K562 (cell line): ENCODE measurements around the gene TBL1X. TPM values are rescaled to one million over a fixed set of nuclear protein-coding genes. Genes with fewer than 3 reads are reported as not detected.

Experiments
- ATAC-seq: fragments of 200-7000 bp; cut with Tn5 transposase; 3 replicates; pipeline ENCODE4 v1.9.1; 2020; ENCODE audit warnings: moderate library complexity
- BruUV-seq: library from RNA; stranded (reverse); fragments of 400-500 nt; replicated peaks from 2 replicates; lab custom pipeline; 2021; lab: Mats Ljungman, UMichigan
- CTCF ChIA-PET: fragments of 300-600 bp; formaldehyde crosslinking; extraction: SDS; loops from one replicate; lab custom pipeline; 2021; ENCODE audit warnings: low intra/inter-chr PET ratio; lab: Yijun Ruan, JAX
- POLR2A ChIA-PET: fragments of 300-600, 350-650 bp; sonication (Branson Sonifier 250); formaldehyde crosslinking; extraction: SDS; loops from one replicate; lab custom pipeline; 2021; ENCODE audit warnings: antibody characterized with exemption, inconsistent platforms; lab: Yijun Ruan, JAX
- DNase-seq, 4 experiments: peaks; one replicate each; pipeline versions ENCODE4 v3.0.0 to v3.0.0-alpha.2; 2011 to 2018; ENCODE audit warnings: low spot score in 3 of 4, mixed read lengths in 3 of 4; ENCODE audit errors: extremely low read depth in 1 of 4
- FAIRE-seq: peaks from 2 replicates; lab custom pipeline; 2011; peaks lifted over from hg19 to GRCh38; lab: Jason Lieb, UNC
- H2AFZ ChIP-seq: 2 replicates; pipeline ENCODE4 v1.6.0; 2011; ENCODE audit warnings: low read depth, low read length, control low read depth, inconsistent platforms
- H3K27ac ChIP-seq: fragments of 200-600 bp; 3 replicates; pipeline ENCODE4 v1.8.0; 2011; ENCODE audit warnings: low read depth, mild to moderate bottlenecking, control low read depth, inconsistent platforms, low read length, moderate library complexity, mixed read lengths; ENCODE audit errors: extremely low read depth
- H3K27me3 ChIP-seq, 2 experiments: fragments of 300-600 bp in 1 of 2; 2 replicates in 1 of 2; 3 replicates in 1 of 2; pipeline versions ENCODE4 v1.6.0 to v1.8.0; 2011; ENCODE audit warnings: inconsistent platforms in 2 of 2, low read length in 2 of 2, mild to moderate bottlenecking in 1 of 2, mixed read lengths in 1 of 2, moderate library complexity in 1 of 2; ENCODE audit not compliant: control insufficient read depth in 2 of 2, insufficient read depth in 2 of 2
- H3K36me3 ChIP-seq: fragments of 300-600 bp; 3 replicates; pipeline ENCODE4 v1.8.0; 2011; ENCODE audit warnings: mild to moderate bottlenecking, low read length, inconsistent platforms; ENCODE audit not compliant: control insufficient read depth, insufficient read depth
- H3K4me1 ChIP-seq, 2 experiments: fragments of 200-600 bp in 1 of 2; replicated peaks in 1 of 2; 2 replicates in 1 of 2; 3 replicates in 1 of 2; pipeline versions ENCODE4 v1.5.1 to v1.8.0; 2011; ENCODE audit warnings: inconsistent platforms in 2 of 2, low read length in 2 of 2, mild to moderate bottlenecking in 1 of 2, mixed read lengths in 1 of 2, moderate library complexity in 1 of 2; ENCODE audit not compliant: control insufficient read depth in 2 of 2, insufficient read depth in 2 of 2
- H3K4me2 ChIP-seq: 2 replicates; pipeline ENCODE4 v1.6.1; 2011; ENCODE audit warnings: low read length, control low read depth, inconsistent platforms, mixed read lengths; ENCODE audit not compliant: insufficient read depth
- H3K4me3 ChIP-seq: fragments of 200-600 bp; sonication (generic), shearing (Covaris generic); 2 replicates; pipeline ENCODE4 v1.5.1; 2016; ENCODE audit warnings: control low read depth, inconsistent platforms
- H3K79me2 ChIP-seq: fragments of 200-600 bp; 3 replicates; pipeline ENCODE4 v1.8.0; 2011; ENCODE audit warnings: low read length, inconsistent platforms; ENCODE audit not compliant: control insufficient read depth, insufficient read depth
- H3K9ac ChIP-seq, 2 experiments: 2 replicates each; pipeline versions ENCODE4 v1.6.0 to v1.6.1; 2011; ENCODE audit warnings: low read depth in 2 of 2, low read length in 2 of 2, control low read depth in 1 of 2, inconsistent platforms in 1 of 2, mild to moderate bottlenecking in 1 of 2, mixed read lengths in 1 of 2; ENCODE audit not compliant: insufficient read depth in 1 of 2
- H3K9me1 ChIP-seq: one replicate; pipeline ENCODE4 v1.6.0; 2011; ENCODE audit warnings: inconsistent platforms, mild to moderate bottlenecking, low read length, moderate library complexity; ENCODE audit not compliant: control insufficient read depth, insufficient read depth
- H3K9me3 ChIP-seq: replicated peaks from 2 replicates; pipeline ENCODE4 v1.5.1; 2011; ENCODE audit warnings: low read depth, low read length, inconsistent platforms; ENCODE audit not compliant: control insufficient read depth, insufficient read depth
- H4K20me1 ChIP-seq: replicated peaks from 2 replicates; pipeline ENCODE4 v1.6.1; 2011; ENCODE audit warnings: low read length, inconsistent platforms, mixed read lengths; ENCODE audit not compliant: control insufficient read depth, insufficient read depth
- ATF1 ChIP-seq, 2 experiments: fragments of 450-650 bp in 1 of 2; IDR thresholded peaks; 2 replicates each; pipeline ENCODE4 v1.6.1; 2016; ENCODE audit warnings: missing compliant biosample characterization in 1 of 2, missing genetic modification characterization in 1 of 2
- CEBPB ChIP-seq: fragments of 450-650 bp; IDR thresholded peaks from 2 replicates; pipeline ENCODE4 v1.6.1; 2016; ENCODE audit warnings: missing genetic modification characterization, missing compliant biosample characterization
- DDX20 ChIP-seq: fragments of 450-650 bp; IDR thresholded peaks from 2 replicates; pipeline ENCODE4 v1.6.1; 2016; ENCODE audit warnings: missing genetic modification characterization, low read depth, mild to moderate bottlenecking, missing compliant biosample characterization, moderate library complexity
- ERF ChIP-seq: fragments of 450-650 bp; formaldehyde crosslinking; IDR thresholded peaks from 2 replicates; pipeline ENCODE4 v1.4.0; 2020; ENCODE audit warnings: mild to moderate bottlenecking, mixed read lengths
- ETS2 ChIP-seq: IDR thresholded peaks from 2 replicates; pipeline ENCODE4 v1.6.1; 2016; ENCODE audit warnings: borderline replicate concordance, missing genetic modification characterization, mild to moderate bottlenecking, moderate library complexity, missing compliant biosample characterization; ENCODE audit not compliant: poor library complexity, severe bottlenecking
- HDAC1 ChIP-seq, 2 experiments: fragments of 450-650 bp; IDR thresholded peaks; 2 replicates each; pipeline ENCODE4 v1.6.1; 2016 to 2017; ENCODE audit warnings: inconsistent platforms in 1 of 2, mild to moderate bottlenecking in 1 of 2, moderate library complexity in 1 of 2
- MAFG ChIP-seq: fragments of 450-650 bp; conservative IDR thresholded peaks from 2 replicates; pipeline ENCODE4 v1.6.1; 2016; ENCODE audit warnings: missing genetic modification characterization, missing compliant biosample characterization
- NFIX ChIP-seq: fragments of 250-450 bp; sonication (Bioruptor Pico); IDR thresholded peaks from 2 replicates; pipeline ENCODE4 v1.4.0; 2020; ENCODE audit warnings: low read depth, mild to moderate bottlenecking, moderate library complexity
- POLR2AphosphoS5 ChIP-seq: IDR thresholded peaks from 2 replicates; pipeline ENCODE4 v1.6.1; 2011; ENCODE audit warnings: mild to moderate bottlenecking, low read depth, low read length, moderate library complexity; ENCODE audit not compliant: control insufficient read depth, insufficient read depth
- SAFB ChIP-seq: fragments of 200-400 bp; formaldehyde crosslinking; IDR thresholded peaks from 2 replicates; pipeline ENCODE4 v1.6.1; 2017; ENCODE audit warnings: low read depth, low read length, borderline replicate concordance
- ZNF316 ChIP-seq: fragments of 450-650 bp; IDR thresholded peaks from 2 replicates; pipeline ENCODE4 v1.6.1; 2016
- WGBS: fragments of 100-300 bp; shearing (Covaris generic); methylation state at CpG from one replicate; pipeline ENCODE4 v1.1.6; 2016; ENCODE audit warnings: low coverage, mixed read lengths; ENCODE audit not compliant: insufficient coverage; ENCODE audit errors: missing lambda C conversion rate; 5-methylcytosine and 5-hydroxymethylcytosine counted together
- in situ Hi-C: fragments of 300-500 bp; cut with MboI; formaldehyde crosslinking; loops from 4 replicates; pipeline ENCODE4 v1.15.0; 2018; ENCODE audit warnings: inconsistent platforms, mixed read lengths
- intact Hi-C: fragments of 100-400 bp; cut with micrococcal nuclease; formaldehyde crosslinking; loops from 2 replicates; pipeline ENCODE4 v1.14.2; 2022
- polyA plus RNA-seq, 8 experiments: library from polyadenylated mRNA; depleted of rRNA in 4 of 8; stranded (reverse) in 5 of 8; unstranded in 3 of 8; fragments of >200 nt; fragmentation: Nextera tagmentation in 2 of 8; fragmentation: Illumina TruSeq in 1 of 8; extraction: Ambion mirVana in 2 of 8; extraction: Trizol in 1 of 8; gene quantifications; 2 replicates each; pipeline versions ENCODE4 v1.2.1 to v1.2.3, GENCODE V29; 2011 to 2014; ENCODE audit warnings: inconsistent platforms in 1 of 8, missing spikeins in 1 of 8
- total RNA-seq, 7 experiments: library from RNA; depleted of rRNA in 6 of 7; stranded (reverse); fragments of >200 nt in 6 of 7; fragmentation: Illumina TruSeq in 2 of 7; extraction: Trizol in 2 of 7; gene quantifications; 2 replicates each; pipeline versions ENCODE4 v1.2.1 to v1.2.3, GENCODE V29; 2011 to 2021; ENCODE audit warnings: low replicate concordance in 1 of 7
- TF ChIP-seq, protein P1 (sequence below): fragments of 450-650 bp; conservative IDR thresholded peaks from 2 replicates; pipeline ENCODE4 v1.6.1; 2016; ENCODE audit warnings: missing genetic modification characterization, low read depth, mild to moderate bottlenecking, control low read depth, missing compliant biosample characterization

TBL1X gene
- total and polyA plus RNA-seq, 9 of the 15 experiments (the other 6 are each of a cell fraction or from before 2014, with no cell fraction given): 6.0 to 49.6 (median 19.7) TPM

GRCh38 chrX:9578083-9578779 lies 113.4 kb downstream of the TBL1X start:
- POLR2A ChIA-PET: interaction anchor here (0.7 to 1.4 kb wide), 3 partner anchors 9 to 31 kb away, joined by 3 read pairs; no protein-coding TSS in a partner anchor
- 71% methylated on average over 17 of the region's 20 CpGs for WGBS
- no peak for FAIRE-seq

GRCh38 chrX:9581771-9582385 lies 117.0 kb downstream of the TBL1X start:
- Histone ChIP-seq H3K4me2 (no peak overlapping the region), H3K27ac (no peak overlapping the region), H3K9me1 (peaks cover 4% of the 10 kb centered on the region), H3K9ac (no peak overlapping the region), H3K9me3 (no peaks in the 10 kb centered on the region), H3K4me3 (no peak overlapping the region), H2AFZ (no peak overlapping the region), H3K27me3 (no peaks in the 10 kb centered on the region), H4K20me1 (peaks cover 9% of the 10 kb centered on the region; the same call in 1 of the 2 replicates), H3K79me2 (peaks cover 12% of the 10 kb centered on the region), H3K4me1 (peaks cover 0 to 2% of the 10 kb centered on the region in 2 experiments; a peak in 2 of 5 replicates), H3K36me3 (no peaks in the 10 kb centered on the region)
- intact Hi-C loops (no loop called here), in situ Hi-C loops (no loop called here)
- ATAC-seq (no peak), DNase-seq (no peak), FAIRE-seq (no peak)
- 59% methylated on average over 8 of the region's 8 CpGs for WGBS
- BruUV-seq: no TSS peak
- ChIA-PET CTCF (no interaction called here), POLR2A (no interaction called here)
- TF ChIP-seq POLR2AphosphoS5: no peak
- TF ChIP-seq DDX20 (tag): no peak
- TF ChIP-seq NFIX (CRISPR knock-in tag): no peak
- TF ChIP-seq ATF1 (CRISPR knock-in tag; IDR thresholded peaks at IDR 0.05): no peak
- no peak for TF ChIP-seq ATF1 (tag; IDR thresholded peaks at IDR 0.05)
- TF ChIP-seq, protein P1, sequence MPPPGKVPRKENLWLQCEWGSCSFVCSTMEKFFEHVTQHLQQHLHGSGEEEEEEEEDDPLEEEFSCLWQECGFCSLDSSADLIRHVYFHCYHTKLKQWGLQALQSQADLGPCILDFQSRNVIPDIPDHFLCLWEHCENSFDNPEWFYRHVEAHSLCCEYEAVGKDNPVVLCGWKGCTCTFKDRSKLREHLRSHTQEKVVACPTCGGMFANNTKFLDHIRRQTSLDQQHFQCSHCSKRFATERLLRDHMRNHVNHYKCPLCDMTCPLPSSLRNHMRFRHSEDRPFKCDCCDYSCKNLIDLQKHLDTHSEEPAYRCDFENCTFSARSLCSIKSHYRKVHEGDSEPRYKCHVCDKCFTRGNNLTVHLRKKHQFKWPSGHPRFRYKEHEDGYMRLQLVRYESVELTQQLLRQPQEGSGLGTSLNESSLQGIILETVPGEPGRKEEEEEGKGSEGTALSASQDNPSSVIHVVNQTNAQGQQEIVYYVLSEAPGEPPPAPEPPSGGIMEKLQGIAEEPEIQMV (tag): no peak
- TF ChIP-seq ETS2 (tag): no peak
- no peak for TF ChIP-seq HDAC1 (IDR thresholded peaks at IDR 0.05)
- no peak for TF ChIP-seq ERF
- TF ChIP-seq ZNF316: peak; percentile 54
- TF ChIP-seq MAFG (tag): 0 out of 2 replicates have a peak, but pooled peaks have one; percentile 8

More at GRCh38 chrX:9578083-9578779, 113.4 kb downstream of the TBL1X start:
- CTCF ChIA-PET: no interaction called here
- H3K27me3 ChIP-seq: no peaks in the 10 kb centered on the region
- no peak overlapping the region for H3K27ac ChIP-seq
- H3K4me3 ChIP-seq: no peak overlapping the region
- TF ChIP-seq SAFB (no peak), CEBPB (tag) (peak; percentile 83)
- H3K9me3 ChIP-seq: no peaks in the 10 kb centered on the region
- peaks cover 0 to 5% of the 10 kb centered on the region in 2 experiments; a peak in 2 of 5 replicates for H3K4me1 ChIP-seq
- in situ Hi-C loops: no loop called here
- H3K9me1 ChIP-seq: peaks cover 4% of the 10 kb centered on the region
- BruUV-seq: no TSS peak
- DNase-seq (no peak), ATAC-seq (no peak)
- intact Hi-C loops: no loop called here
- peaks cover 13% of the 10 kb centered on the region; the same call in 2 of the 3 replicates for H3K79me2 ChIP-seq
- H3K36me3 ChIP-seq: no peaks in the 10 kb centered on the region
- no peak overlapping the region for H2AFZ ChIP-seq
- no peak overlapping the region for H3K4me2 ChIP-seq
- no peak overlapping the region for H3K9ac ChIP-seq
- H4K20me1 ChIP-seq: no peaks in the 10 kb centered on the region
